ENCODE data around the gene GRIK4.

DNA sequence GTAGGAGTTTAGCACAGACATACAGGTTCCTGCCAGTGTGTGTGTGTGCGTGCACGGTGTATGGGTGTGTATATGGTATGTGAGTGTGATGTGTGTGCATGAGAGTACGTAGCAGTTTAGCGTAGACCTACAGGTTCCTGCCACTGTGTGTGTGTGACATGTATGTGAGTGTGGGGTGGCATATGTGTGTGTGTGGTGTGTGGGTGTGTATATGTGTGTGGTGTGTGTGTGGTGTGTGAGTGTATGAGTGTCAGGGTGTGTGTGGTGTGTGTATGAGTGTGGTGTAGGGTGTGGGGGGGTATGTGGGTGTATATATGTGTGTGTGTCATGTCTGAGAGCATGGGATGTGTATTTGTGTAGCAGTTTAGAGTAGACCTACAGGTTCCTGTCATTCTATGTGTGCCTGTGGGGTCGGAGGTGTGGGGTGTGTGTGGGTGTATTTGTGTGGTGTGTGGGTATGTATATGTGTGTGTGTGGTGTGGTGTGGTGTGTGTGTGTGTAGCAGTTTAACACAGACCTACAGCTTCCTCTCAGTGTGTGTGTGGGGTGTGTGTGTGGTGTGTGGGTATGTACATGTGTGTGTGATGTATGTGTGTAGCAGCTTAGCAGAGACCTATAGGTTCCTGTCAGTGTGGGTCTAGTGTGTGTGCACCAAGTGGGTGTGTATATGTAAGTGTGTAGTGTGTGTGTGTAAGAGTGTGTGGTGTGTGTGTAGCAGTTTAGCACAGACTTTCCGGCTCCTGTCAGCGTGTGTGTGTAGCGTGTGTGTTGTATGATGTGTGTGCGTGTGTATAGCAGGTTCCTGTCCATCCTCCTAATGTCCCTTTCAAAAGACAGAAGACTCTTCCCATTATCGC, 480.5 kb downstream of the GRIK4 start:
- TF ChIP-seq, protein P1, sequence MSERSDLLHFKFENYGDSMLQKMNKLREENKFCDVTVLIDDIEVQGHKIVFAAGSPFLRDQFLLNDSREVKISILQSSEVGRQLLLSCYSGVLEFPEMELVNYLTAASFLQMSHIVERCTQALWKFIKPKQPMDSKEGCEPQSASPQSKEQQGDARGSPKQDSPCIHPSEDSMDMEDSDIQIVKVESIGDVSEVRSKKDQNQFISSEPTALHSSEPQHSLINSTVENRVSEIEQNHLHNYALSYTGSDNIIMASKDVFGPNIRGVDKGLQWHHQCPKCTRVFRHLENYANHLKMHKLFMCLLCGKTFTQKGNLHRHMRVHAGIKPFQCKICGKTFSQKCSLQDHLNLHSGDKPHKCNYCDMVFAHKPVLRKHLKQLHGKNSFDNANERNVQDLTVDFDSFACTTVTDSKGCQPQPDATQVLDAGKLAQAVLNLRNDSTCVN (CRISPR knock-in tag; IDR thresholded peaks at IDR 0.05) = no peak
- TF ChIP-seq, protein P2, sequence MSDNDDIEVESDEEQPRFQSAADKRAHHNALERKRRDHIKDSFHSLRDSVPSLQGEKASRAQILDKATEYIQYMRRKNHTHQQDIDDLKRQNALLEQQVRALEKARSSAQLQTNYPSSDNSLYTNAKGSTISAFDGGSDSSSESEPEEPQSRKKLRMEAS (CRISPR knock-in tag; IDR thresholded peaks at IDR 0.05) = no peak
- TF ChIP-seq, protein P3, sequence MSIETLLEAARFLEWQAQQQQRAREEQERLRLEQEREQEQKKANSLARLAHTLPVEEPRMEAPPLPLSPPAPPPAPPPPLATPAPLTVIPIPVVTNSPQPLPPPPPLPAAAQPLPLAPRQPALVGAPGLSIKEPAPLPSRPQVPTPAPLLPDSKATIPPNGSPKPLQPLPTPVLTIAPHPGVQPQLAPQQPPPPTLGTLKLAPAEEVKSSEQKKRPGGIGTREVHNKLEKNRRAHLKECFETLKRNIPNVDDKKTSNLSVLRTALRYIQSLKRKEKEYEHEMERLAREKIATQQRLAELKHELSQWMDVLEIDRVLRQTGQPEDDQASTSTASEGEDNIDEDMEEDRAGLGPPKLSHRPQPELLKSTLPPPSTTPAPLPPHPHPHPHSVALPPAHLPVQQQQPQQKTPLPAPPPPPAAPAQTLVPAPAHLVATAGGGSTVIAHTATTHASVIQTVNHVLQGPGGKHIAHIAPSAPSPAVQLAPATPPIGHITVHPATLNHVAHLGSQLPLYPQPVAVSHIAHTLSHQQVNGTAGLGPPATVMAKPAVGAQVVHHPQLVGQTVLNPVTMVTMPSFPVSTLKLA (conservative IDR thresholded peaks at IDR 0.05) = no peak
- TF ChIP-seq, protein P4, sequence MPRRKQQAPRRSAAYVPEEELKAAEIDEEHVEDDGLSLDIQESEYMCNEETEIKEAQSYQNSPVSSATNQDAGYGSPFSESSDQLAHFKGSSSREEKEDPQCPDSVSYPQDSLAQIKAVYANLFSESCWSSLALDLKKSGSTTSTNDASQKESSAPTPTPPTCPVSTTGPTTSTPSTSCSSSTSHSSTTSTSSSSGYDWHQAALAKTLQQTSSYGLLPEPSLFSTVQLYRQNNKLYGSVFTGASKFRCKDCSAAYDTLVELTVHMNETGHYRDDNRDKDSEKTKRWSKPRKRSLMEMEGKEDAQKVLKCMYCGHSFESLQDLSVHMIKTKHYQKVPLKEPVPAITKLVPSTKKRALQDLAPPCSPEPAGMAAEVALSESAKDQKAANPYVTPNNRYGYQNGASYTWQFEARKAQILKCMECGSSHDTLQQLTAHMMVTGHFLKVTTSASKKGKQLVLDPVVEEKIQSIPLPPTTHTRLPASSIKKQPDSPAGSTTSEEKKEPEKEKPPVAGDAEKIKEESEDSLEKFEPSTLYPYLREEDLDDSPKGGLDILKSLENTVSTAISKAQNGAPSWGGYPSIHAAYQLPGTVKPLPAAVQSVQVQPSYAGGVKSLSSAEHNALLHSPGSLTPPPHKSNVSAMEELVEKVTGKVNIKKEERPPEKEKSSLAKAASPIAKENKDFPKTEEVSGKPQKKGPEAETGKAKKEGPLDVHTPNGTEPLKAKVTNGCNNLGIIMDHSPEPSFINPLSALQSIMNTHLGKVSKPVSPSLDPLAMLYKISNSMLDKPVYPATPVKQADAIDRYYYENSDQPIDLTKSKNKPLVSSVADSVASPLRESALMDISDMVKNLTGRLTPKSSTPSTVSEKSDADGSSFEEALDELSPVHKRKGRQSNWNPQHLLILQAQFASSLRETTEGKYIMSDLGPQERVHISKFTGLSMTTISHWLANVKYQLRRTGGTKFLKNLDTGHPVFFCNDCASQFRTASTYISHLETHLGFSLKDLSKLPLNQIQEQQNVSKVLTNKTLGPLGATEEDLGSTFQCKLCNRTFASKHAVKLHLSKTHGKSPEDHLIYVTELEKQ (CRISPR knock-in tag; IDR thresholded peaks at IDR 0.05) = no peak

All from K562 (cell line).